Fibroblast of the conjunctiva (primary cell): ENCODE results near the gene MLST8.

Experiments used
- DNase-seq: peaks from one replicate; pipeline ENCODE4 v3.0.0-alpha.2; 2010; ENCODE audit warnings: low read depth

MLST8 gene, protein sequence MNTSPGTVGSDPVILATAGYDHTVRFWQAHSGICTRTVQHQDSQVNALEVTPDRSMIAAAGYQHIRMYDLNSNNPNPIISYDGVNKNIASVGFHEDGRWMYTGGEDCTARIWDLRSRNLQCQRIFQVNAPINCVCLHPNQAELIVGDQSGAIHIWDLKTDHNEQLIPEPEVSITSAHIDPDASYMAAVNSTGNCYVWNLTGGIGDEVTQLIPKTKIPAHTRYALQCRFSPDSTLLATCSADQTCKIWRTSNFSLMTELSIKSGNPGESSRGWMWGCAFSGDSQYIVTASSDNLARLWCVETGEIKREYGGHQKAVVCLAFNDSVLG

DNA sequence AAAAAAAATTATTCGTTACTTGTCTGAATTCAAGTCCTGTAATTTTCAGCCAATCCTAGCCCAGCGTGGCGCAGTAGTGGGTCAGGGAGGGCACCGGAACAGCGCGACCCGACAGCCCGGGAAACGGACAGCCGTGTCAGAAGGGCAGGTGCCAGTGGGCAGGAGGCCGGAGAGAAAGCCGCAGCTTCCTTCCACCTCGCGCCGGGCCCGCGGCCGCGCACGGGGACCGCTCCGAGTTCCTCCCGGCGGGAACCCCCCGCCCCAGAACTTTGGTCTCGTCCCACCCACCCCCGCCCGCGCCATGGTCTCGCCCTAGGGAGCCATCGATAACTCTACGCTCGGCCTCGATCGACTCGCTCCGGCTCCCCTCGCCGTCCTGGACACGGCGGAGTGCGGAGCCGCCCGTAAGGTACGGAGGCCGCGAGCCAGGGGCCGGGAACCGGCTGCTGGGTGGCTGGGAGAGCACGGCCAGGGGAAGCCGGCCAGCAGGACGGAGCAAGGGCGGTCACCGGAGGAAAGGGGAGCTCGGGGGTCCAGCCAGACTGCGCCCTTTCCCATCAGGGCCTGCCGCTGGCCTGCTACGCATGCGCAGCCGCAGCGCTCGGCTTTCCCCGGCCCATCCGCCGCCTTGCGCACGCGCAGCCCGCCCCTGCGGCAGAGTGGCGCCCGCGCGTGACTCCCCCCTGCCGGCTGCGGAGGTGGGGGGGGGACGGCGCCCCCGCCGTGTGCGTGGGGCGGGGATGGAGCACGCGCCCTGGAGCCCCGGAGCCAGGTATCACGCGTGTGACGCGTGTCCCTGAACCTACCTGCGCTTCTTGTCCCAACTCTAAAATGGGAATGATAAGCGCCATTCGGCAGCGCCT lies at the start of gene MLST8:
TSS of gene MLST8 (plus strand) at position 351 of the 863 bp plus-strand sequence. CDS start 632 bp downstream, outside the sequence.
- DNase-seq, result peak; percentile 63

DNA sequence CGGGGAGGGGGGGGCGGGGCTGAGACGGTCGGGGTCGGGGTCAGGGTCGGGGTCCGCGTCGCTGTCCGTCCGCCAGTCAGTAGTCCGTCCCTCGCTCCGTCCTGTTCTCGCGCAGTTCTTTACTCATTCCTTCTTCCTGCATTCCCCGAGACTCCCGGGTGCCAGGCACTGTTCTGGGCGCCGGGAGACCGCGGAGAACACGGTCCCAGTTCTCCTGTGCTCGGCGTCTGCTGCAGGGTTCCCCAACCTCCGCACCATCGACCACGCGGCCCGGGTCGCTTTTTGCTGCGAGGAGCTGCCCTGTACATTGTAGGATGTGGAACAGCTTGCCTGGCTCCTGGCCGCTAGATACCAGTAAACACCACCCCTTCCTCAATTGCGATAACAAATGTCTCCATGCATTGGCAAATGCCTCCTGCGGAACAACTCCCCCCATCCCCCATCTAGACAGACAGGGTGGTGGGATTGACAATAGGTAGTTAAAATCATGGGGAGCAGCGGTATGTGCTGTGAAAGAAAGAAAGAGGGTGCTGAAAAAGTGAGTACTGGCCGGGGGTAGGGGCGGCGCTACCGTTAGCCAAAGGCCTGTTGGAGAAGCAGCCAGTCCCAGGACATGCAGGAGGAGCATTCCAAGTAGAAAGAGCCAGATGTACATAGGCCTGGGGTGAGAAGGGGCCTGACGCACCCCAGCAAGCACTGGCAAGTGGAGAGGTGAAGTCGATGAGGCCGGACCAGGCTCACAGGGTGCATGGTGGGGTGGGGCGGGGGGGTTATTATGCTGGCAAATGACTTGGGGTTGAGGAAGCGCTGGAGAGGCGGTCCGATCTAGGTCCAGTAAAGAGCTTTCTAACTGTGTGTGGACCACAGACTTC lies 49.0 kb upstream of the MLST8 start:
- DNase-seq, result peak; percentile 49

DNA sequence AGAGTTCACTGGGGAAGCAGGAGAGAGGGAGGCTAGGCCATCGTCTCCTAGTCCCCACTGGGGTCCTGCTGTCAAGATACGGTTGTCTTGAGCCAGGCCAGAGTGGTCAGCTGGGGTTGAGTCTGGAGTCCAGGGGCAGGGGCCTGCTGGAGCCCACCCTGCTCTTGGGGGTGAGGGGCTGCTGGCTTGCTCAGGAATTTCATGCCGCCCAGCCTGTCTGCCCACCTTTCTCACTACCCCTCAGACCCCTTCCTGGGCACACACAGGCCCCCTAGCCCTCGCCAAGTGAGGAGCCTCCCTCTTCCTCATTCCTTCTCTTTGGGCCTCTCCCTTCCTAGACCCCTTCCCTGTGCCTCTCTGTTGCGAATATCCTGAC lies 48.4 kb upstream of the MLST8 start:
- DNase-seq, result no peak

DNA sequence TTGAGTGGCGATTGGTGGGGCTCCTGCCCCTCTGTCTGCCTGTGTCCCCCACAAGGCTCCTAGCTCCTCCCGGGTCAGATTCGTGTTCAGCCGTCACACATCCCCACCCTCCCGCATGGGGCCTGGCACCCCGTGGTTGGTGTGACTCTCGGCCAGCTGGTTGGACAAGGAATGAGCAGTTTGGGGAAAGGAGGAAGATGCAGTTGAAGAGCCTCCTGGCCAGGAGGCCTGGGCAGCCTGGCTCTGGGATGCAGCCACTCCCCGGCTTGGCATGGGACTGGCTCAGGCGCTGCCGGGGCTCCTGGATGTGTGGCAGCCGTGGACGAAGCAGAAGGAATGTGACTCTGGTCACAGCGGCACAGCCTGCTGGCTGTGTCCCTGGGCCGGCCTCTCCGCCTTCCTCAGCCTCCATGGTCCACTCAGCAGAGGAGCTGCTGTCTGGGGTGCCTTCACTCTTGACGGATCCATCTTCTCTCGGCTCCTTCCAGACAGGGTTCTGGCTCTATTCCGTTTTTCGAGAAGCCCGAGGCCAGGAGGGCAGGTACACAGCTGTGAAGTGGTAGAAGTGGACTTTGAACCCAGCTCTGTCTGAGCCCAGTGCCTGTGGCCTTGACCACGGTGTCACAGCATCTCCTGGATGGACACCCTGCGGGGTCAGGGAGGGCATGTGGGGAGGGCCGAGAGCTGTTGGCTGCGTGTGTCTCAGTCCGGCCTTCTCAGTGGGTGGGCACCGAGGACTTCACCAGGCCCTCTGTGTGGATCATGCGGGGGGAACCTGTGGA lies 47.6 kb upstream of the MLST8 start:
- no peak for DNase-seq

DNA sequence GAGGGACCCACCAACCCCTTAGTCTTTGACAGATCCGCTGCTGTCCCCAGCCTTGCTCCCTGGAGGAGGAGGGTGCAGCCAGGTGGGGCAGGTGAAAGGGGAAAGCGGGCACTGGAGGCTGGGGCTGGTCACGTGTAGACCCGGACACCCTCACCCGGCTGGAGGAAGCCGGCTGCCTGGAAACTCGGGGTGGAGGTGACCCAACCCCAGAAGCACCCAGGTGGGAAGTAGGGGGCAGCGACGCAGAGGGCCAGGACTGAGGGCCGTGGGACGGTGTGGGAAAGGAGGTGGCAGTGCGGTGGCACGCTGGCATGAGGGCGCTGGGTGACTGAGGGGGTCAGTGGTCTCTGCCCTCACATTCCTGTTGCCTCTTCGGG lies 47.0 kb upstream of the MLST8 start:
- DNase-seq, result no peak

DNA sequence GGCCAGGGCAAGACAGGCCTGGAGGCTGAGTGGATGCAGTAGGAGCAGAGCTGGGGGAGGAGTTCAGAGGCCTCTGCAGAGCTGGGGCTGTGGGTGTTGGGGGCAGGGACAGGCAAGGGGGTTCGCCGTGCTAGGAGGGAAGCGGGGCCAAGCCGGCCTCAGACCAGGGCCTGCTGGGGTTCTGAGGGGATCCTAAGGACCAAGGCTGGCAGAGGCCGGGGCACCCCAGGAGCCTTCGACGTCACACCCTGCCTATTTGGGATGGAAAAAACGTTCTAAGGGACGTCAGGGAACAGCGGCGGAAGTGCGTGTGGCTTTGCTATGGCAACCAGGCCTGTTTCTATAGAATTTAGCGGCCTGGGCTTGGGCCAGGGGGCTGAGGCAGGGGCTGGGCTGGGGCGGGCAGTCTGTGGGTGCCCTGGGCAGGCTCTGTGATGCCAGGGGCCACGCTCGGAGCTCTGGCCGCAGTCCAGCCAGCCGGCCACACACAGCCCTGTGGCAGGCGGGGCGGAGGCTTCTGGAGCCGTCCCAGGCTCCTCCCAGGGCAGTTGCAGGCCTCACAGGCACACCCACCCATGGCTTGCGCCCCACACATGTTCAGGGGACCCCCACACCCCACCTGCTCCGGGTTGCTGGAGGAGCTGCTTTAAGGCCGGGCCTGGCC lies 45.9 kb upstream of the MLST8 start:
- DNase-seq, result peak; percentile 59

DNA sequence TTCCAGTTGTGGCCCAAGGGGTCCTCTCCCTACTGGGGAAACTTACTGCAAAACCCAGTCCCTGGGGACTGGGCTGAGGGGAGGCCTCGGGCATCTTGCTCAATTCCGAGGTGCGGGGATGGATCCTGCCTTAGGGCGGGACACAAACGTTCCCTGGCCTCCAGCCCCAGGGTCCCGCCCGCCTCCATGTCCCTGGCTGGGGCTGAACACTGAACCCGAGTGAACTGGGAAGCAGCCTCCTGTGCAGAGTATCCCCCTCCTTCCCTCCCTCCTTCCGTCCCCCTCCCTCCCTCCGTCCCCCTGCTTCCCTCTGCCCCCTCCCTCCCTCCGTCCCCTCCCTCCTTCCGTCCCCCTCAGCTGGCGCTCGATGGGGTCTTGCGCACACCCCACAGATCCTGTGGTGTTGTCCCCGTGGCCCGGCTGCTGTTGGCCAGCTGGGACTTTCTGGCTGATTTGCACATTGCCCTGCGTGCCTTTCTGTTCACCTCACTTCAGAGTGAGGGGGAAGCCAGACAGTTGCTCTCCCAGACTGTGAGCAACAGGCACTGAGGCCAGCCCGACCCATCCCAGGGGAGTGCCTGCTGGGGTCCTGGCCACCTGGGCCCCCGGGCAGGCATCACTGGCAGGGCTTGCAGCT lies 44.2 kb upstream of the MLST8 start:
- peak; percentile 37 for DNase-seq

DNA sequence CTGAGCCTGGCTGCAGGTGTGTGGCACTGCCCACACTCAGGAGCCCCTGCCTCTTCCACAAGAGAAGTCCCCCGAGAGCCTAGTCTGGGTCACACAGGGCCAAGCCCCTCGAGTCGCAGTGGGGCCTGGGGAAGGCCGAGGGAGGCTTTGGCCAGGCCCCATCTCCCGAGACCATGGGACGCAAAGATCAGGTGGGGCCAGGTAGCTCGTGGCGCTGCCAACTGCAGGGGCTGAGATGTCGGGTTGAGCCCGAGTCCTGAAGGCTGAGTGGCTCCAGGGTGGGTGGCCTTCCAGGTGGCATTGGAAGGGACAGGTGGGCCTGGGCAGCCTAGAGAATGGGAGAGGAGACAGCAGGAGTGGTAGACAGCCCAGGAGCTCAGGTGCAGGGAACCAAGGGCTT lies 43.3 kb upstream of the MLST8 start:
- no peak for DNase-seq

DNA sequence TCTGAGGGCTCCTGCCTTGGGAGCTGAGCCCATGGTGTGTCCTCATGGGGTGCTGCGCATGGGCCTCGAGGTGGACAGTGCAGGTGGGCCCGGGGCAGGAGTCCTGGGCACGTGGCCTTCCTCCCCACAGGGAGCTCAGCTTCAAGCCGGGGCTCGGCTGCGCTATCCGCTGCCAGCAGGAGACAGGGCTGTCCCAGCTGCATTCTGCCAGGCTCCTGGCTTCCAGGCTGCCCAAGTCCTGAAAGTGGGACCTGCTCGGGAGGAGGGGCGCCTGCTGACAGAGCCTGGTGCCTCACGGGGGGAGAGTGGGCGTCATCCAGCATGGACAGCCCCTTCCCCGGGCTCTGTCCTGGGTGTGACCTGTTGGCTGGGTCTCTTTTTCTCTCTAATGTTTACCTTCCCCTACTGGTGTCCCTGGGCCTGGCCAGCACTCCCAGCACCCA lies 42.6 kb upstream of the MLST8 start:
- DNase-seq, result no peak

DNA sequence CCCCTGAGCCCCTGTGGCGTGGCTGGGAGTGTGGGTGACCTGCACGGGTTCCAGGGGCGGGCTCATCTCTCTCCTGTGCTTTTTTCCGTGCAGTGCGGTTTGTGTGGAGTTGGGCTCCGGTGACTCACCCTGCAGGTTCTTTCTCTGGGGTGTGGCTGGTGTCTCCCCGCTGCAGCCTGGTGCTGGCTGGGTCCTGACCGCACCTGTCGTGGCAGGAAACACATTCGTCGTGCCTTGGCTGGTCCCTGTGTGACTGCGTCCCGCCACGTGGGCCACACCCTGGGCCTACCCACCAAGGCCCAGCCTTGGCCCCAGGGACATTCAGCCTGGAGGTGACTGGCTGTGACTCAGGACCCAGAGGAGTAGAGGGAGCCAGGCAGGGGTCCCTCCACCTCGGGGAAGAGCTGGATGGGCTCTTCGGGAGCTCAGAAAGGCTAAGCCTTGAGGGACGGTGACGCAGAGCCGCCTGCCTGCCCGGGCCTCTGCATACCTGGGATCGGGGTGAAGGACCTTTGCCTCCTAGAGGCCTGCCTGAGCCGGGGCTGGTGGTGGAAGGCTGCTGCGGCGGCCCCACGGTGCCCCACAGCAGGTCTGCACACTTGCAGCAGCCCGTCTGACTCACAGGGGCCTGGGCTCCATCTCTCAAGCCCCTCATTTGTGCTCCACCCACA lies 41.9 kb upstream of the MLST8 start:
- DNase-seq, result no peak

DNA sequence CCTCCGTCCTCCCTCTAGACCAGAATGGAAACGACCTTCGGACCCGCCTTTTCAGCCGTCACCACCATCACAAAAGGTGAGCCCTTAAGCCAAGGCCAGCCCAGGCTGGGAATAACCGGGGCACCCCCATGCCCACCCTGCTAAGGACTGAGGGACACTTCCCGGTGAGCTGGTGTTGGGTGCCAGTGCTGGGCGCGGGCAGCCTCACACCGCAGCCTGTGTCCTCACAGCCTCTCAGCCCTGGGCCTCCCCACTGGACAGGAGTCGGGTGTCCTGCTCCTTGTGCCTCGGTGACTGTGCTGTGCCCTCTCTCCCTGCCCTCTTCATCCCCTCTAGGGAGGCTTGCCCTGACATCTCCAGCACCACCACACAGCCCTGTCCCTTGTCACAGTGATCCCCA lies 39.4 kb upstream of the MLST8 start:
- DNase-seq, result no peak

DNA sequence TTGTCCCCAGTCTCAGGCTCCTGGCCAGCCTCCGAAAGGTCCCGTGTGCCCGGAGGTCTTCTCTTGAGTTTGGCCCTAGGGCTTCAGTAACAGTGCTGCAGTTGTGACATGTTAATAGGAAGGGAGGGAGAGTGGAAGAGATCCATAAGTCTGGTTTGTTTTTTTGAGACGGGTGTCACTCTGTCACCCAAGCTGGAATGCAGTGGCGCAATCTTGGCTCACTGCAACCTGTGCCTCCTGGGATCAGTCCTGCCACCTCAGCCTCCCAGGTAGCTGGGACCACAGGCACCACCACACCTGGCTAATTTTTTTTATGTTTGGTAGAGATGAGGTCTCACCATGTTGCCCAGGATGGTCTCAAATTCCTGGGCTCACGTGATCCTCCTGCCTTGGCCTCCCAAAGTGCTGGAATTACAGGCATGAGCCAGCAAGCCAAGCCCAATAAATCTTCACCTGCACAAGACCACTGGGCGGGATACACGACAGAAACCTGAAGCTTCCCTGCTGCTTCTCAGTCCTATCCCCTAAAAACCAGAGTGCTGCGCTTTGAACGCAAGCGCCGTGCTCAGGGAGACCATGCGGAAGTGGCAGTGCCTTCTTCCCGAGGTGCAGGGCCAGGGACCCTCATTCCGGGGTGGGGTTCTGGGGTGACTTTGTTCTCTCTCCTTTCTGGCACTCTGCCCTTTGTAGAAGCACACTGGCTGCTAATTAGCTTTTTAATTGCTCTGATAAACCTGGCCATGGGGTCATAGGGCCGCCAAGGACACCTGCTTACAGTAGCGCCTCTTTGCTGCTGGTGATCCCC lies 38.8 kb upstream of the MLST8 start:
- DNase-seq, result no peak

DNA sequence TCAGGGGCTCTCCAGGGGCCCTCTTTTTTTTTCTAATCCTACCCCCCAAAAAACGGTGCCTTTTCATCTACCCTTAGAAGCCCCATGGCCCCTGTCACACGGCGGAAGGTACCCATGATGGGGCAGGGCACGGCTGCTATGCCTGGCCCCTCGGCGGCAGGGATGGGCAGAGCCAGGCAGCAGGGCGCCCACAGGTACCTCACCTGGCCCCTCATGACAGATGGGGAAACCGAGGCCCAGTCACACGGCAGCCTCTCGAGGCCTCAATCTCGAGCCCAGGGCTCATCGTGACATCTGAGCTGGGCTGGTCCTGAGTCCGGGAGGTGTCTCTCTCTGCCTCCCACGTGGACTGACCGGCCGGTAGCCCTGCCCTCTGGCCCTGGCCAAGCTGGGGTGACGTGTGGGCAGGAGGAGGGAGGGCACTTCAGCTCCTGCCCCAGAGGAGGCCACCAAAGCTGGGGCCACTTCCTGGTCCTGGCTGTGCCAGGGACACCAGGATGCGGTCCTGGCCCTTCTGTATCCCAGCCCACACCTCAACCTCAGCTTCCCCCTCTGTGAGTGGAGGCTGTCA lies 38.1 kb upstream of the MLST8 start:
- no peak for DNase-seq

DNA sequence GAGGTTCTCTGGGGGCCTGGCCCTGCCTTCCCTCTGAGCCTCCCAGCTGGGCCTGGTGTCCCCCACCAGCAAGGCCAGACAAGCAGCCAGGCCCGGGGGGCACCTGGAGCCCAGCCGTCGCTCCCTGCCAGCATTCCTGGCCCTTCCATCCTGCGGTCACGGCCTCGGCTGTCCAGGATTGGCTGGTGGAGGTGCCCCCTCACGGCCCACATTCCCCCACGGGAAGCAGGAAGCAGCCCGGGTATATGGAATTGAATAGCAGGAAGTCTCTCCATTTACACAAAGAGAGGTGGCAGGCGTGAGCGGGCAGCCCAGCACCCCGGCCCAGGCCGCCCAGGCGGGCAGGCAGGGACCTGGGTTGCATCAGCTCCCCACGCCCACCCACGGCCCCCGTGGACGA lies 35.2 kb upstream of the MLST8 start:
- no peak for DNase-seq

DNA sequence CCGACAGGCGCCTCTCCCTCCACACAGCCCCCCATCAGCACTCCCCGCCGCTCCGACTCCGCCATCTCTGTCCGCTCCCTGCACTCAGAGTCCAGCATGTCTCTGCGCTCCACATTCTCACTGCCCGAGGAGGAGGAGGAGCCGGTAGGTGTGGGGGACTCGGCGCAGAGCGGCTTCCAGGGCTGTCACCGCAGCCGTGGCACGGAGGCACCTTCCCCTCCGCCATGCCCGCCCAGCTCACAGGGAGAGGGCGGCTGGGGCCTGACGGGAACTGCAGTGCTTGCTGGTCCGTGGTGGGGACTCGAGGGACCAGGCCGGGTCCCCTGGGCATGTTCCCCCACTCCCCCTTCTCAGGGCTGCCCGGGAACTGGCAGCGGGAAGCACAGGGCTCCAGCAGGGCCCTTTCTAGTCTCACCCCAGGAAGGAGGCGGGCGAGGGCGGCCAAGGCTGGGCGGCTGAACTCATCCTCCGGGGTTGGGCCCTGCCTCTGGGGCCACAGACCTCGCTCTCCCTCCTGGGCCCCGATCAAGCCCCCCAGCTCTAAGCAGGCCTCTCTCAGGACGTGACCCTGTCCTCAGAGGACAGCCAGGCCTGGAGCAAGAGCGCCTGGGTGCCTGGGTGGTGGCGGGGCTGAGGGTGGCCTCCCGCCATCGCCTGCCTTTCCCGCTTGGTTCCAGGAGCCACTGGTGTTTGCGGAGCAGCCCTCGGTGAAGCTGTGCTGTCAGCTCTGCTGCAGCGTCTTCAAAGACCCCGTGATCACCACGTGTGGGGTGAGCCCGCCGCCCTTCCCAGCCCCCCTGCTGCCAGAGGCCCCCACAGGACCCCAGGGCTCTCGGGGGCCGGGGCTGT lies 34.4 kb upstream of the MLST8 start:
- DNase-seq, result no peak

DNA sequence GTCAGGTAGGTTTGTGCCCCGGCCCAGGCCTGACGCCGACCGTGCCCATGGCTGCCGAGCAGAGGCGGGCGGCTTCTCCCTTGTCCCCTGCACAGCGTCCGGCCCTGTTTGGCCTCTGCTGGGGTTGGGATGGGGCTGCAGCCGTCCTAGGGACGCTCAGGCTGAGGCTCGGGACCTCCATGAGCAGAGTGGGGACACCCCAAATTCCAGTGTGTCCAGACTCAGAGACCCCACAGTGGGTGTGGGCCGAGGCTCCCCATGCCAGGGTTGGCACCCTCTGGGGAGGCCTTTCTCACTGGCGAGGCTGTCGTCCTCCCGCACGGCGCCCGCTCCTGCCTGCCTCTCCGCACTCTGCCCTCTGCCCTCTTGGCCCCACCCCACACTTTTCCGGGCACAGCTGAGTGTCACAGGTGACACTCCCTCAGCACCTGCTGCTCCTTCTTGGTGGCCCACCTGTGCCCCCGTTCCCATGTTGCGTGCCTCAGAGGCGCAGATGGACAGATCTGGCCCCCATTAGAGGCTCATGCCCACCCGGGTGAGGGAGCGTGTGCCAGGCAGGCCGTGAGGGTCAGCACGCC lies 33.6 kb upstream of the MLST8 start:
- DNase-seq, result no peak

DNA sequence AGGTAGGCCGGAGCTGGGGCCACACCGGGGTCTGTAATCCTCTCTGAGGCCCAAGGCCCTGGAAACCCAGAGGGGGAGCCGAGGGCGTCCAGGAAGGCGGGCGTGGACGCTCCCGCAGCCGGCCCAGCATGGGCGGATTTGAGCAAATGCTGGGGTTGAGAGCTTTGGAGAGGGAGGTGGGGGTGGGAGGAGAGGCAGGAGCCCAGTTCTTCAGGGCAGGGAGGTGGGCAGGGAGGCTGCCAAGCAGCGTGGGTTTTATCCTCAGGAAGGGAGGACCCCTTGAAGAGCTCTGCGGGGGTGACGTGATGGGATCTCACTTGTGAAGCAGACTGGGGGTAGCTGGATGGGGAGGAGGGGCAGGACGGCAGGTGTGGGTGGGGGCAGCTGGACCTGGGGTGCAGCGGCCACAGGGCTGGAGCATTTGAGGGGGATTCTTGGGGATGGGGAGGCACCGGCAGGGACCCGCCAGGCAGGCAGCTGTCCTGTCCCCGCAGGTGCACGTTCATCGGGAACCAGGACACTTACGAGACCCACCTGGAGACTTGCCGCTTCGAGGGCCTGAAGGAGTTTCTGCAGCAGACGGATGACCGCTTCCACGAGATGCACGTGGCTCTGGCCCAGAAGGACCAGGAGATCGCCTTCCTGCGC lies 32.4 kb upstream of the MLST8 start:
- DNase-seq, result no peak
